ENCODE data around the gene LHX5.

GRCh38 chr12:113478351-113479011 lies 6.8 kb upstream of the LHX5 start:
- TF ChIP-seq PAX5 (IDR thresholded peaks at IDR 0.05; ENCODE audit: insufficient read depth, low read length, severe bottlenecking) (no peak), POLR2A (IDR thresholded peaks at IDR 0.05; ENCODE audit: low read depth, low read length) (no peak), POLR2AphosphoS5 (IDR thresholded peaks at IDR 0.05; ENCODE audit: low read depth, low read length) (no peak), TAF1 (IDR thresholded peaks at IDR 0.05; ENCODE audit: low read depth, low read length) (no peak), POU2F2 (IDR thresholded peaks at IDR 0.05; ENCODE audit: low read depth, low read length) (no peak)

Data from GM12891 (cell line).